ENCODE data around the gene RCE1.

The RCE1 gene

DNA sequence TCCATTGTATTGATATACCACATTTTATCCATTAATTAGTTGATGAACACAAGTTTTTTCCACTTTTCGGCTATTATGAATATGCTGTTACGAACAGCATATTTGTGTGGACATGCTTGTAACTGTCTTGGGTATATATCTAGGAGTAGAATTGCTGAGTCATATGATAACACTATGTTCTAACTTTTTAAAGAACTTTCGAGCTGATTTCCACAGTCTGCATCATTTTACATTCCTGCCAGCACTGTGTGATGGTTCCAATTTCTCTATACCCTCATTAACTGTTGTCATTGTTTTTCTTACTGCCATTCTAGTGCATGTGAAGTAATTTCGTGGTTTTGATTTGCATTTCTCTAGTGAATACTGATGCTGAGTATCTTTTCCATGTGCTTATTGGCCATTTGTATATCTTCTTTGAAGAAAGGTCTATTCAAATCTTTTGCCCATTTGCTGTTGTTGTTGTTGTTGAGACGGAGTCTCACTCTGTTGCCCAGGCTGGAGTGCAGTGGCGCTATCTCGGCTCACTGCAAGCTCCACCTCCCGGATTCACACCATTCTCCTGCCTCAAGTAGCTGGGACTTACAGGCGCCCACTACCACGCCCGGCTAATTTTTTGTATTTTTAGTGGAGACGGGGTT, 7.4 kb upstream of the RCE1 start:
- TF ChIP-seq, protein P1, sequence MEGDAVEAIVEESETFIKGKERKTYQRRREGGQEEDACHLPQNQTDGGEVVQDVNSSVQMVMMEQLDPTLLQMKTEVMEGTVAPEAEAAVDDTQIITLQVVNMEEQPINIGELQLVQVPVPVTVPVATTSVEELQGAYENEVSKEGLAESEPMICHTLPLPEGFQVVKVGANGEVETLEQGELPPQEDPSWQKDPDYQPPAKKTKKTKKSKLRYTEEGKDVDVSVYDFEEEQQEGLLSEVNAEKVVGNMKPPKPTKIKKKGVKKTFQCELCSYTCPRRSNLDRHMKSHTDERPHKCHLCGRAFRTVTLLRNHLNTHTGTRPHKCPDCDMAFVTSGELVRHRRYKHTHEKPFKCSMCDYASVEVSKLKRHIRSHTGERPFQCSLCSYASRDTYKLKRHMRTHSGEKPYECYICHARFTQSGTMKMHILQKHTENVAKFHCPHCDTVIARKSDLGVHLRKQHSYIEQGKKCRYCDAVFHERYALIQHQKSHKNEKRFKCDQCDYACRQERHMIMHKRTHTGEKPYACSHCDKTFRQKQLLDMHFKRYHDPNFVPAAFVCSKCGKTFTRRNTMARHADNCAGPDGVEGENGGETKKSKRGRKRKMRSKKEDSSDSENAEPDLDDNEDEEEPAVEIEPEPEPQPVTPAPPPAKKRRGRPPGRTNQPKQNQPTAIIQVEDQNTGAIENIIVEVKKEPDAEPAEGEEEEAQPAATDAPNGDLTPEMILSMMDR (conservative IDR thresholded peaks at IDR 0.05), result no peak
- no peak for TF ChIP-seq ZFX (IDR thresholded peaks at IDR 0.05)
- H3K27ac ChIP-seq, result no peak overlapping the region

GRCh38 chr11:66840317-66841091, 2.7 kb upstream of the RCE1 start:
- H3K27ac ChIP-seq, result no peak overlapping the region
- TF ChIP-seq ZFX (IDR thresholded peaks at IDR 0.05), result no peak
- TF ChIP-seq, protein P1 (conservative IDR thresholded peaks at IDR 0.05), result no peak

DNA sequence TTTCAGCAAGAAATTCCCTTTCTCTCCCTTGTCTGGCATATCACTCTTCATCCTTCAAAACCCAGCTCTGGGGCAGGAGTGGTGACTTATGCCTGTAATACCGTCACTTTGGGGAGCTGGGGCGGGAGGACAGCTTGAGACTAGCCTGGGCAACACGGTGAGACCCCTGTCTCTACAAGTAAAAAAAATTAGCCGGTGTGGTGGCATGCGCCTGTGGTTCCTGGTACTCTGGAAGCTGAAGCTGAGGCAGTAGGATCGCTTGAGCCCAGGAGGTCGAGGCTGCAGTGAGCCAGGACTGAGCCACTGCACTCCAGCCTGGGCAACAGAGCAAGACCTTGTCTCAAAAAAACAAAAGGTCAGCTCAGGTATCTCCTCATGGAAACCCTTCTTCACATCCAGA, 1.4 kb upstream of the RCE1 start:
- TF ChIP-seq ZFX (IDR thresholded peaks at IDR 0.05), result no peak
- TF ChIP-seq, protein P1 (conservative IDR thresholded peaks at IDR 0.05), result no peak
- peak overlapping the region; percentile 96; the same call in 1 of the 2 replicates for H3K27ac ChIP-seq

- peak overlapping the region; percentile 96 for H3K27ac ChIP-seq
- TF ChIP-seq, protein P1 (conservative IDR thresholded peaks at IDR 0.05), result no peak
- no peak for TF ChIP-seq ZFX (IDR thresholded peaks at IDR 0.05)
Measured at GRCh38 chr11:66842501-66842895, 743 bp upstream of the RCE1 start.

DNA sequence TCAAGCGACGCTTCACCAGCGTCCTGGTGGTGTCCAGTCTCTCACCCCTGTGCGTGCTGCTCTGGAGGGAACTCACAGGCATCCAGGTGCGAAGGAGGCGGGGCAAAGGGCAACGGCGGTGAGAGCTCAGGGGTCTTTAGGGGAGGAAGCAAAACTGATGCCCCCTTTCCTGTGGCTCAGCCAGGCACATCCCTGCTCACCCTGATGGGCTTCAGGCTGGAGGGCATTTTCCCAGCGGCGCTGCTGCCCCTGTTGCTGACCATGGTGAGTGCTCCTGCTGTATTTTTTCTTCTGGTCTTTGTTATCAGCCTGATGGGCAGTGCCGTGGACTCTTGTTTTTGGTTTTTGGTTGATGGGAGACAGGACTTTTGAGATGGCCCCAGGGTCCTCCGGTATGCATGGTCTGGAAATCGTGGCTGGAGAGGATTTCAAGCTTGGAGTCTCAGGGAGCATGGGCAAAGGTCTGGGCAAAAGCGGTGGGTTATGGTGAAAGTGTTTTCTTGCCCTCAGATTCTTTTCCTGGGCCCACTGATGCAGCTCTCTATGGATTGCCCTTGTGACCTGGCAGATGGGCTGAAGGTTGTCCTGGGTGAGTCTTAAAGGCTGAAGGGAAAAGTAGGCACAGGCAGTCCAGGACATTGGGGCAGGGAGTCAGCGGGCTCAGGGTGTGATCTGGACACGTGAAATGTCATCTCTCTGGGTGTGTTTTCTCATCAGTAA, 695 bp downstream of the RCE1 start:
- peak overlapping the region; percentile 96 for H3K27ac ChIP-seq
- no peak for TF ChIP-seq ZFX (IDR thresholded peaks at IDR 0.05)
- TF ChIP-seq, protein P1 (conservative IDR thresholded peaks at IDR 0.05), result no peak

DNA sequence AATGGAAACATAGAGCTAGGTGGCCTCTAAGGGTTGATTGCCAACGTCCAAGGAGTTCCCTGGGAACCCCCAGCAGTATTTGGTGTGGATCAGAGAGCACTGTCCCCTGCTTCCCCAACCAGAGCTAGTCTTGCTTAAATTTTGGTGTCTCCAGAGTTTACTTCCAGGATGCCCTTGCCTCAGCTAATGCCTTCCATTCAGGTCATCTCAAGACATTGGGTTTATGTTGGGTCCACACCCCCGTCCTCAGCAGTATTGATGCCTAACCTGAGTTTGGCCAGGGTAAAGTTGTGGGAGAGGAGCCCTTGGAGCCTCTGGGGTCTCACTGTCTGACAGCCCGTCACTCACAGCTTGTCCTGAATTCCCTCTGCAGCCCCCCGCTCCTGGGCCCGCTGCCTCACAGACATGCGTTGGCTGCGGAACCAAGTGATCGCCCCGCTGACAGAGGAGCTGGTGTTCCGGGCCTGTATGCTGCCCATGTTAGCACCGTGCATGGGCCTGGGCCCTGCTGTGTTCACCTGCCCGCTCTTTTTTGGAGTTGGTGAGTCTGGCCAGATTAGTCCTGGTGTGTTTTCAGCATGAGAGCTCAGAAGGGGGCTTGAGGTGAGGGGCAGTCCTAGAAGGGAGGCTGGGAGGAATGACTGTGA, 1.4 kb downstream of the RCE1 start:
- peak overlapping the region; percentile 96; the same call in 1 of the 2 replicates for H3K27ac ChIP-seq
- TF ChIP-seq, protein P1 (conservative IDR thresholded peaks at IDR 0.05), result no peak
- no peak for TF ChIP-seq ZFX (IDR thresholded peaks at IDR 0.05)

Measured in C4-2B (cell line).